Measurements from ENCODE around the gene JUN. TPM values are rescaled to one million over a fixed set of nuclear protein-coding genes. Genes with fewer than 3 reads are reported as not detected.
A peak's percentile ranks its signal among the peaks of the same experiment; 100 is the strongest.

The JUN gene
- total RNA-seq, 3 donors from 2014 or later = 119 to 880 (median 379) TPM

DNA sequence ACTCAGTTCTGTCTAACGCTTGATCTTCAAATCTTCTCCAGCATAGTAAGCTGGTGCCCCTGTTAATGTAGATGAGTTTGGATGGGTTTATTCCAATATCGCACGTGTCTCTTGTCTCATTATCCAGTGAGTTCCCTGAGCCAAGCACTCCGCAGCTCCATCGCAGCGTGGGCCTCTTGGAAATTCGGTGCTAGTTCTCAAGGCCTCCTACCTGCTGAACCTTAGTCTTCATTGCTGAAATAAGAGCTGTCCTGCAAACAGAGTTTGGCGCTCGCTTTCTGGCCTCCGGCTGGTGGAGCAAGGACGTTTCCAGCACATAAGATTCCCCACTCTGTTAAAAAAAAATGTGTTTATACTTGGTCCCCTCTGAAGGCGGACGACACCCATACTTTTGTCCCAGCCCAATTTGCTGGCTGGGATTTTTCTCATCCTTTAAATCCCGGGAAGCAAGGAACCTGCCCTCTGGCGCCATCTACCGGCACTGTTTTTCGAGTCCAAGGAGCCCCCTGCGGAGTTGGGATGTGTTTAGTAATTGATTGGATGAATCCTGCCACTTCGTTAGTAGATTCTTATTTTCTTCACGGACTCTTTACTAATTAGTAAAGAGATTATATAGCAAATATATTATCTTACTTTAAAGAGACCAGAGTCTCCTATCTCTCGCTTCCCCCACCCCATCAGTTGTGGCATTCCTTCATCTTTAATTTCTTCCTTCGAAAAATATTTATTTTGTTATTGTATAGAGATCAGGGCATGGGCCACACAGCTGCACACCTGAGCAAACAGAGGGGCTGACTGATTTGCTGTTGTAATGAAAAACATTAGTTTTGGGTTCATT is 14.7 kb downstream of the JUN start:
- Histone ChIP-seq H3K4me3 (no peak overlapping the region), H3K27me3 (no peaks in the 10 kb centered on the region), H3K36me3 (no peaks in the 10 kb centered on the region), H3K4me1 (no peaks in the 10 kb centered on the region), H3K9me3 (no peaks in the 10 kb centered on the region), H3K27ac (no peak overlapping the region)
- intact Hi-C loops (cut with DNase I; ENCODE audit: low total_unique reads) = no loop called here
- TF ChIP-seq POLR2A (IDR thresholded peaks at IDR 0.05) = no peak
- TF ChIP-seq POLR2AphosphoS5 (IDR thresholded peaks at IDR 0.05) = no peak
- TF ChIP-seq, protein P1, sequence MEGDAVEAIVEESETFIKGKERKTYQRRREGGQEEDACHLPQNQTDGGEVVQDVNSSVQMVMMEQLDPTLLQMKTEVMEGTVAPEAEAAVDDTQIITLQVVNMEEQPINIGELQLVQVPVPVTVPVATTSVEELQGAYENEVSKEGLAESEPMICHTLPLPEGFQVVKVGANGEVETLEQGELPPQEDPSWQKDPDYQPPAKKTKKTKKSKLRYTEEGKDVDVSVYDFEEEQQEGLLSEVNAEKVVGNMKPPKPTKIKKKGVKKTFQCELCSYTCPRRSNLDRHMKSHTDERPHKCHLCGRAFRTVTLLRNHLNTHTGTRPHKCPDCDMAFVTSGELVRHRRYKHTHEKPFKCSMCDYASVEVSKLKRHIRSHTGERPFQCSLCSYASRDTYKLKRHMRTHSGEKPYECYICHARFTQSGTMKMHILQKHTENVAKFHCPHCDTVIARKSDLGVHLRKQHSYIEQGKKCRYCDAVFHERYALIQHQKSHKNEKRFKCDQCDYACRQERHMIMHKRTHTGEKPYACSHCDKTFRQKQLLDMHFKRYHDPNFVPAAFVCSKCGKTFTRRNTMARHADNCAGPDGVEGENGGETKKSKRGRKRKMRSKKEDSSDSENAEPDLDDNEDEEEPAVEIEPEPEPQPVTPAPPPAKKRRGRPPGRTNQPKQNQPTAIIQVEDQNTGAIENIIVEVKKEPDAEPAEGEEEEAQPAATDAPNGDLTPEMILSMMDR (IDR thresholded peaks at IDR 0.05) = peak; percentile 54 to 68 (median 60)
- peak; percentile 66 to 84 for DNase-seq (ENCODE audit: low spot score in 2 of 2)

DNA sequence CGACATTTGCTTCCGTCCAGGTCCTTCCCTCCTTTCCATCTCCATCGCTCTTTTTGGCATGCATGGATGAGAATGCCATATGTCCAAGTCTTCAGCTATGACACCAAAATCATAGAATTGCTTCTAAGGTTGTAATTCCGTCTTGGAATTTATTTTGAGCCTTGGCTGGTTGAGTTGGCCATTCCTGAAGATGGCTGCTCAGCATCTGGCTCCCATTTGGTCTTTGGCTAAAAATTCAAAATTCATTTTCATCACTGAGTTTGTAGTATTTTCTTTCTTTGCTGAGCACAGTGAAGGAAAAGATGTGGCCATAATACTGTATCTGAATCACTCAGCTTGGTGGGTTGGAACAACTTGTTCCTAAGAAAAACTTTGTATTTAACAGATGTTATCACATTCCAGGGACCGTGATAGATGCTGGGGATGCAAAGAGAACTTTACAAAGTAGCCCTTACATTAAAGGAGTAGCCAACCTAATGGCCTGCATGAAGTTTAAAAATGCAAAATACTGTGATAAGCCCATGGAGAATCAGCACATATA is 15.6 kb downstream of the JUN start:
- no peaks in the 10 kb centered on the region for H3K27me3 ChIP-seq
- TF ChIP-seq POLR2AphosphoS5 (IDR thresholded peaks at IDR 0.05) = no peak
- TF ChIP-seq, protein P1 (IDR thresholded peaks at IDR 0.05) = no peak
- no peak for TF ChIP-seq POLR2A (IDR thresholded peaks at IDR 0.05)
- H3K4me1 ChIP-seq = no peaks in the 10 kb centered on the region
- no peaks in the 10 kb centered on the region for H3K36me3 ChIP-seq
- intact Hi-C loops (cut with DNase I; ENCODE audit: low total_unique reads) = no loop called here
- DNase-seq (ENCODE audit: low spot score in 2 of 2) = no peak
- H3K4me3 ChIP-seq = no peak overlapping the region
- no peak overlapping the region for H3K27ac ChIP-seq
- no peaks in the 10 kb centered on the region for H3K9me3 ChIP-seq

DNA sequence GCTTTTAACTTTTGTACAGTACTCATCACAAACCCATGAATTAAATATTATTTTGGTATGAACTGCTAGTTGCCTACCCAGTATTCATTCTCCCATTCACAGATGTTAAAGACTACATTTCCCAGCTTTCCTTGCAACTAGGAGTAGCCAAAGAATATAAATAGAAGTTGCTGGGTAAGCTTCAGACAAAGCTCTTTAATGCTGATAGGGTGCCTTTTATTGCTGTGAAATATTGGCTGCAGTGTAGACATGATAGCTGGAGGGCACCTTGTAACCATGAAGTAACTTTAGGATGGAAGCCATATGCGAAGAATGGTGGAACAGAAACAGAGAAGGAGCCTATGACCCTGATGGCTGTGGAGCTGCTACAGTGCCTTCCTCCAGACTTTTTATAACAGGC is 16.7 kb downstream of the JUN start:
- Histone ChIP-seq H3K36me3 (no peaks in the 10 kb centered on the region), H3K4me3 (no peak overlapping the region), H3K27me3 (no peaks in the 10 kb centered on the region), H3K9me3 (no peaks in the 10 kb centered on the region), H3K27ac (no peak overlapping the region), H3K4me1 (no peaks in the 10 kb centered on the region)
- intact Hi-C loops (cut with DNase I; ENCODE audit: low total_unique reads) = no loop called here
- TF ChIP-seq POLR2A (IDR thresholded peaks at IDR 0.05) (no peak), POLR2AphosphoS5 (IDR thresholded peaks at IDR 0.05) (no peak)
- TF ChIP-seq, protein P1 (IDR thresholded peaks at IDR 0.05) = no peak
- no peak for DNase-seq (ENCODE audit: low spot score in 2 of 2)

DNA sequence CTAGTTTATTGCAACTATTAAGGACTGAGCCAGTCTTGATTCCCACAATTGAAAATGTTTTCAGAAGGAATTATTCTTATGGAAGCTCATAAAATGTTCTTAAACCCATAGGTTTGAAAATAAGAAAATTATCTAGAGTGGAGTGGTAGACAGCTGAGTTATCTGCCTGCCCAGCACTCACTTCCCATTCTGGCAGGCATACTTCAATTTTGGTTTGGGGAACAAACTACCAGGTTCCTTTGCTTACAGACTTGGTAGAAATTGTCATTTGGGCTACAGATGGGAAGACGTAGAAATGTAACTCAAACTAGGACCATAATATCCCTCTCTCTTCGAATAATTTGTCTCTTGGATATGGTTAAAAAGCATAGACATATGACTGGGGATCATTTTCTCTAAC is 18.4 kb downstream of the JUN start:
- Histone ChIP-seq H3K4me1 (no peaks in the 10 kb centered on the region), H3K9me3 (no peaks in the 10 kb centered on the region), H3K27ac (no peak overlapping the region), H3K4me3 (no peak overlapping the region), H3K36me3 (no peaks in the 10 kb centered on the region), H3K27me3 (no peaks in the 10 kb centered on the region)
- TF ChIP-seq, protein P1 (IDR thresholded peaks at IDR 0.05) = no peak
- no peak for TF ChIP-seq POLR2AphosphoS5 (IDR thresholded peaks at IDR 0.05)
- no peak for TF ChIP-seq POLR2A (IDR thresholded peaks at IDR 0.05)
- DNase-seq (ENCODE audit: low spot score in 2 of 2) = no peak
- intact Hi-C loops (cut with DNase I; ENCODE audit: low total_unique reads) = no loop called here

DNA sequence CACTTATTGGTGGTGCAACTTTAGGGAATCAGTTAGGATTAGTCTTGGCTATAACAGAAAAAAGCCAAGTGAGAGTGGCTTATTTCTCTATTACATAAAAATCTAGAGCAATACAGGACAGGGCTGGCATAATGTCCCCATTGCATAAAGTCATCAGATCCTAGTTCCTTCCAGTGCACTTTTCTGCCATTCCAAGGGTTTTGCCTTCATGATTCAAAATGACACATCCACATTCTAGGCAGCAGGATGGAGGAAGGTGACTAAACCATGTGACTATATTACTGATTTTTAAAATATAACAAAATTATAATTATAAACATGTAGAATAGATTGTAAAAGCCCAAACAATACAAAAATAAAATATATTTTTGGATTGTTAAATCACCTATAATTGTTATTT is 18.8 kb downstream of the JUN start:
- Histone ChIP-seq H3K4me1 (no peaks in the 10 kb centered on the region), H3K27ac (no peak overlapping the region), H3K9me3 (no peaks in the 10 kb centered on the region), H3K4me3 (no peak overlapping the region), H3K36me3 (no peaks in the 10 kb centered on the region), H3K27me3 (no peaks in the 10 kb centered on the region)
- DNase-seq (ENCODE audit: low spot score in 2 of 2) = no peak
- intact Hi-C loops (cut with DNase I; ENCODE audit: low total_unique reads) = no loop called here
- TF ChIP-seq POLR2AphosphoS5 (IDR thresholded peaks at IDR 0.05) (no peak), POLR2A (IDR thresholded peaks at IDR 0.05) (no peak)
- TF ChIP-seq, protein P1 (IDR thresholded peaks at IDR 0.05) = no peak

Data from breast epithelium (tissue), 4 donors.